ENCODE measurements around the gene LRP6. TPM values are rescaled to one million over a fixed set of nuclear protein-coding genes. Genes with fewer than 3 reads are reported as not detected.

LRP6 gene
- total RNA-seq, 1 donor from 2014 or later: 71.0 TPM

GRCh38 chr12:12095021-12095420 is 171.8 kb downstream of the LRP6 start:
- H3K27ac ChIP-seq: no peak overlapping the region
- no peak overlapping the region for H3K4me3 ChIP-seq

DNA sequence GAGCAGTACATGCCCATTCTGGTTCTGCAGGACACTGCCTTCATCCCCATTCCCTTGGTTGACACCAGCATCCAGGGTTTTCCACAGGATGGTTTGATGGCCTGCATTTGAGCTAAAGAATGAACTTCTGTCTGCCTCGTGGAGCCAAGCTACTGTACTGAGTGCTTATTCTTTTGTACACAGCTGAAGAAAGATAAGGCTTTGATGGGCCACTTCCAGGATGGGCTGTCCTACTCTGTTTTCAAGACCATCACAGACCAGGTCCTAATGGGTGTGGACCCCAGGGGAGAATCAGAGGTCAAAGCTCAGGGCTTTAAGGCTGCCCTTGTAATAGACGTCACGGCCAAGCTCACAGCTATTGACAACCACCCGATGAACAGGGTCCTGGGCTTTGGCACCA is 172.4 kb downstream of the LRP6 start:
- intact Hi-C loops (cut with DNase I): no loop called here
- Histone ChIP-seq H3K4me3 (no peak overlapping the region), H3K27ac (no peak overlapping the region), H3K36me3 (no peaks in the 10 kb centered on the region), H3K4me1 (peaks cover 6% of the 10 kb centered on the region), H3K27me3 (no peaks in the 10 kb centered on the region), H3K9me3 (no peaks in the 10 kb centered on the region)
- TF ChIP-seq, protein P1, sequence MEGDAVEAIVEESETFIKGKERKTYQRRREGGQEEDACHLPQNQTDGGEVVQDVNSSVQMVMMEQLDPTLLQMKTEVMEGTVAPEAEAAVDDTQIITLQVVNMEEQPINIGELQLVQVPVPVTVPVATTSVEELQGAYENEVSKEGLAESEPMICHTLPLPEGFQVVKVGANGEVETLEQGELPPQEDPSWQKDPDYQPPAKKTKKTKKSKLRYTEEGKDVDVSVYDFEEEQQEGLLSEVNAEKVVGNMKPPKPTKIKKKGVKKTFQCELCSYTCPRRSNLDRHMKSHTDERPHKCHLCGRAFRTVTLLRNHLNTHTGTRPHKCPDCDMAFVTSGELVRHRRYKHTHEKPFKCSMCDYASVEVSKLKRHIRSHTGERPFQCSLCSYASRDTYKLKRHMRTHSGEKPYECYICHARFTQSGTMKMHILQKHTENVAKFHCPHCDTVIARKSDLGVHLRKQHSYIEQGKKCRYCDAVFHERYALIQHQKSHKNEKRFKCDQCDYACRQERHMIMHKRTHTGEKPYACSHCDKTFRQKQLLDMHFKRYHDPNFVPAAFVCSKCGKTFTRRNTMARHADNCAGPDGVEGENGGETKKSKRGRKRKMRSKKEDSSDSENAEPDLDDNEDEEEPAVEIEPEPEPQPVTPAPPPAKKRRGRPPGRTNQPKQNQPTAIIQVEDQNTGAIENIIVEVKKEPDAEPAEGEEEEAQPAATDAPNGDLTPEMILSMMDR (IDR thresholded peaks at IDR 0.05): no peak
- TF ChIP-seq POLR2A (IDR thresholded peaks at IDR 0.05) (no peak), POLR2AphosphoS5 (IDR thresholded peaks at IDR 0.05; ENCODE audit: insufficient read depth in 1 of 2, low read depth in 1 of 2) (no peak)
- DNase-seq (ENCODE audit: extremely low spot score in 2 of 2): peak; percentile 52 to 71

More at GRCh38 chr12:12095021-12095420, 171.8 kb downstream of the LRP6 start:
- H3K36me3 ChIP-seq: no peaks in the 10 kb centered on the region
- H3K4me1 ChIP-seq: peaks cover 6% of the 10 kb centered on the region
- DNase-seq (ENCODE audit: extremely low spot score in 2 of 2): peak in 1 of 2 donors; percentile 29
- TF ChIP-seq, protein P1 (IDR thresholded peaks at IDR 0.05): no peak
- no peak for TF ChIP-seq POLR2AphosphoS5 (IDR thresholded peaks at IDR 0.05; ENCODE audit: insufficient read depth in 1 of 2, low read depth in 1 of 2)
- no peak for TF ChIP-seq POLR2A (IDR thresholded peaks at IDR 0.05)
- no peaks in the 10 kb centered on the region for H3K27me3 ChIP-seq
- intact Hi-C loops (cut with DNase I): no loop called here
- H3K9me3 ChIP-seq: no peaks in the 10 kb centered on the region

DNA sequence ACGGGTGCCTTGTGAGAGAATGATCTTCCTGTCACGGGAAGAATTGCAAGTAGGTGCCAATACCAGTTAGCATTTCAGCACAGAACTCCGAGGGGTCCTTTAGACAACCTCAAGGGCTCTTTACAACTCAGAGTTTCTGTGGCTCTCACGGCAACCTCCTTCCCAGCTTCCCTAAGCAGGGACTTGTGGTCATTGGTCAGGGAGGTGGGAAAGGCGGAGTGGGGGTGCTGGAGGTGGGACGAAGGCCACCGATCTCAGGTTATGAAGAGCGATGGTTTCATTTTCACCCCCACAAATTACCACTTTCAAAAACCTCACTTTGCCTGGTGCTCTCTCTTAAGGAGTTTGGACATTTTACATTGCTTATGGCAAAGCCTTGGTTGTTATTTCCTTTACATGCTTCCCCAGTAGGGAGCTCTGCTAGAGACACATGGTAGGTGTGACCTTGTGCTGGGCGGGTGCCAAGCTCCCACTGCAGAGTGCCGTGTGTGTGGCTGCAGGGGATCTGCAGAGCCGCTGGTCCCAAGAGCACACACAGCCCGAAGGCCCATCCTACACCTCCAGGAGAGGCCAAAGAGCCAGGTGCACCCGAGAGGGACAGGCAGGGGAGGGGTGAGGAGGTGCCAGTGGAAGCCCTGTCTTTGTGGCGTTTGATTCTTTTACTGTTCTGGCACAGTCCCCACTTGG is 174.7 kb downstream of the LRP6 start:
- intact Hi-C loops (cut with DNase I): no loop called here

DNA sequence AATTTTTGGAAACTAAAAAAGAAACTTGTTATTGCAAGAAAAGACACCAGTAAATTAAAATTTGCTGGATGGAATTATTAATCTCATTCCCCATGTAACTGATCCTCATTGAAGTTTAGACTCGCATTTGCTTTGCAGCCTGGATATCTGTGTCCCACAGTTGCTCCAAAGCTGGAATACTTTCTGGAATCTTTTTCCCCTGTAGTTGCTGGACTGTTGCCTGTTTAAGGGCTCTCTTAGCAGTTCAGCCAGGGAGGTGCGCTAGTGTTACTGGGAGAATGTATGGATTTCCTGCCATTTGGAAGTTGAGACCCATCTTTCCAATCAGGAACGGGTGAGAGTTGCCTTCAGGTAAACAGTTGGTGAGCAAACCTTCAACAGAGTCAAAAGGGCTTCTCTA is 175.8 kb downstream of the LRP6 start:
- Histone ChIP-seq H3K36me3 (no peaks in the 10 kb centered on the region), H3K4me3 (no peak overlapping the region), H3K4me1 (peaks cover 11% of the 10 kb centered on the region), H3K27me3 (no peaks in the 10 kb centered on the region), H3K9me3 (no peaks in the 10 kb centered on the region), H3K27ac (no peak overlapping the region)
- TF ChIP-seq POLR2AphosphoS5 (IDR thresholded peaks at IDR 0.05; ENCODE audit: insufficient read depth in 1 of 2, low read depth in 1 of 2): no peak
- TF ChIP-seq, protein P1 (IDR thresholded peaks at IDR 0.05): no peak
- TF ChIP-seq POLR2A (IDR thresholded peaks at IDR 0.05): no peak
- intact Hi-C loops (cut with DNase I): no loop called here
- peak in 1 of 2 donors; percentile 60 for DNase-seq (ENCODE audit: extremely low spot score in 2 of 2)

More for the DNA sequence above, 174.7 kb downstream of the LRP6 start:
- Histone ChIP-seq H3K27ac (no peak overlapping the region), H3K27me3 (no peaks in the 10 kb centered on the region), H3K36me3 (no peaks in the 10 kb centered on the region), H3K4me1 (peaks cover 11% of the 10 kb centered on the region), H3K4me3 (no peak overlapping the region), H3K9me3 (no peaks in the 10 kb centered on the region)
- TF ChIP-seq POLR2A (IDR thresholded peaks at IDR 0.05): no peak
- TF ChIP-seq, protein P1 (IDR thresholded peaks at IDR 0.05): no peak
- TF ChIP-seq POLR2AphosphoS5 (IDR thresholded peaks at IDR 0.05; ENCODE audit: insufficient read depth in 1 of 2, low read depth in 1 of 2): no peak
- peak; percentile 72 to 88 for DNase-seq (ENCODE audit: extremely low spot score in 2 of 2)

GRCh38 chr12:12088761-12089160 is 178.1 kb downstream of the LRP6 start:
- peak in 1 of 2 donors; percentile 52 for DNase-seq (ENCODE audit: extremely low spot score in 2 of 2)
- no peaks in the 10 kb centered on the region for H3K27me3 ChIP-seq
- no peak for TF ChIP-seq POLR2A (IDR thresholded peaks at IDR 0.05)
- TF ChIP-seq POLR2AphosphoS5 (IDR thresholded peaks at IDR 0.05; ENCODE audit: insufficient read depth in 1 of 2, low read depth in 1 of 2): no peak
- TF ChIP-seq, protein P1 (IDR thresholded peaks at IDR 0.05): no peak
- intact Hi-C loops (cut with DNase I): no loop called here
- H3K4me3 ChIP-seq: no peak overlapping the region
- H3K36me3 ChIP-seq: no peaks in the 10 kb centered on the region
- H3K9me3 ChIP-seq: no peaks in the 10 kb centered on the region
- H3K27ac ChIP-seq: no peak overlapping the region
- H3K4me1 ChIP-seq: peaks cover 11% of the 10 kb centered on the region
